ENCODE measurements around the gene NUDT4B.
"Not testable (repeated sequence)": the region's sequence is repeated elsewhere in the genome, so short reads cannot be mapped to it uniquely, and the experiment has no call there.

NUDT4B gene

GRCh38 chr1:148748563-148749334 is at the start of gene NUDT4B:
Gene NUDT4B (plus strand): TSS chr1:148748774. CDS start chr1:148748953, 179 bp downstream.
- not testable (repeated sequence) for H3K9me3 ChIP-seq (ENCODE audit: control insufficient read depth, insufficient read depth, low read length); H3K36me3 ChIP-seq (ENCODE audit: insufficient read depth, low read length); H3K9ac ChIP-seq (ENCODE audit: low read depth, low read length); H3K4me1 ChIP-seq (ENCODE audit: insufficient read depth, low read length)

GRCh38 chr1:148699357-148699756 is 49.2 kb upstream of the NUDT4B start:
- H3K9me3 ChIP-seq (ENCODE audit: control insufficient read depth, insufficient read depth, low read length); H3K9ac ChIP-seq (ENCODE audit: low read depth, low read length); H3K4me1 ChIP-seq (ENCODE audit: insufficient read depth, low read length); H3K36me3 ChIP-seq (ENCODE audit: insufficient read depth, low read length): not testable (repeated sequence)

GRCh38 chr1:148702242-148702641 is 46.3 kb upstream of the NUDT4B start:
- not testable (repeated sequence) for H3K36me3 ChIP-seq (ENCODE audit: insufficient read depth, low read length); H3K9me3 ChIP-seq (ENCODE audit: control insufficient read depth, insufficient read depth, low read length); H3K9ac ChIP-seq (ENCODE audit: low read depth, low read length); H3K4me1 ChIP-seq (ENCODE audit: insufficient read depth, low read length)

GRCh38 chr1:148703973-148704591 is 44.5 kb upstream of the NUDT4B start:
- H3K36me3 ChIP-seq (ENCODE audit: insufficient read depth, low read length); H3K4me1 ChIP-seq (ENCODE audit: insufficient read depth, low read length); H3K9me3 ChIP-seq (ENCODE audit: control insufficient read depth, insufficient read depth, low read length); H3K9ac ChIP-seq (ENCODE audit: low read depth, low read length): not testable (repeated sequence)

GRCh38 chr1:148705316-148705948 is 43.1 kb upstream of the NUDT4B start:
- not testable (repeated sequence) for H3K9ac ChIP-seq (ENCODE audit: low read depth, low read length); H3K4me1 ChIP-seq (ENCODE audit: insufficient read depth, low read length); H3K9me3 ChIP-seq (ENCODE audit: control insufficient read depth, insufficient read depth, low read length); H3K36me3 ChIP-seq (ENCODE audit: insufficient read depth, low read length)

- not testable (repeated sequence) for H3K9ac ChIP-seq (ENCODE audit: low read depth, low read length); H3K9me3 ChIP-seq (ENCODE audit: control insufficient read depth, insufficient read depth, low read length); H3K36me3 ChIP-seq (ENCODE audit: insufficient read depth, low read length); H3K4me1 ChIP-seq (ENCODE audit: insufficient read depth, low read length)
These were observed 39.7 kb upstream of the NUDT4B start for GRCh38 chr1:148708779-148709333.

GRCh38 chr1:148710772-148711523 is 37.6 kb upstream of the NUDT4B start:
- not testable (repeated sequence) for H3K4me1 ChIP-seq (ENCODE audit: insufficient read depth, low read length); H3K36me3 ChIP-seq (ENCODE audit: insufficient read depth, low read length); H3K9ac ChIP-seq (ENCODE audit: low read depth, low read length)

GRCh38 chr1:148712353-148712752 is 36.2 kb upstream of the NUDT4B start:
- not testable (repeated sequence) for H3K36me3 ChIP-seq (ENCODE audit: insufficient read depth, low read length); H3K9me3 ChIP-seq (ENCODE audit: control insufficient read depth, insufficient read depth, low read length); H3K9ac ChIP-seq (ENCODE audit: low read depth, low read length); H3K4me1 ChIP-seq (ENCODE audit: insufficient read depth, low read length)

More at GRCh38 chr1:148710772-148711523, 37.6 kb upstream of the NUDT4B start:
- H3K9me3 ChIP-seq (ENCODE audit: control insufficient read depth, insufficient read depth, low read length): not testable (repeated sequence)

- H3K4me1 ChIP-seq (ENCODE audit: insufficient read depth, low read length); H3K9me3 ChIP-seq (ENCODE audit: control insufficient read depth, insufficient read depth, low read length); H3K9ac ChIP-seq (ENCODE audit: low read depth, low read length); H3K36me3 ChIP-seq (ENCODE audit: insufficient read depth, low read length): not testable (repeated sequence)
These were observed 33.1 kb upstream of the NUDT4B start for GRCh38 chr1:148715518-148715917.

- not testable (repeated sequence) for H3K4me1 ChIP-seq (ENCODE audit: insufficient read depth, low read length); H3K9ac ChIP-seq (ENCODE audit: low read depth, low read length); H3K36me3 ChIP-seq (ENCODE audit: insufficient read depth, low read length); H3K9me3 ChIP-seq (ENCODE audit: control insufficient read depth, insufficient read depth, low read length)
These were observed 31.5 kb upstream of the NUDT4B start for GRCh38 chr1:148716966-148717520.

- H3K9ac ChIP-seq (ENCODE audit: low read depth, low read length); H3K4me1 ChIP-seq (ENCODE audit: insufficient read depth, low read length); H3K9me3 ChIP-seq (ENCODE audit: control insufficient read depth, insufficient read depth, low read length); H3K36me3 ChIP-seq (ENCODE audit: insufficient read depth, low read length): not testable (repeated sequence)
These were observed 27.7 kb upstream of the NUDT4B start for GRCh38 chr1:148720918-148721317.

GRCh38 chr1:148722758-148723157 is 25.8 kb upstream of the NUDT4B start:
- not testable (repeated sequence) for H3K36me3 ChIP-seq (ENCODE audit: insufficient read depth, low read length); H3K9ac ChIP-seq (ENCODE audit: low read depth, low read length); H3K4me1 ChIP-seq (ENCODE audit: insufficient read depth, low read length); H3K9me3 ChIP-seq (ENCODE audit: control insufficient read depth, insufficient read depth, low read length)

GRCh38 chr1:148723515-148723914 is 25.1 kb upstream of the NUDT4B start:
- not testable (repeated sequence) for H3K36me3 ChIP-seq (ENCODE audit: insufficient read depth, low read length); H3K9me3 ChIP-seq (ENCODE audit: control insufficient read depth, insufficient read depth, low read length); H3K9ac ChIP-seq (ENCODE audit: low read depth, low read length); H3K4me1 ChIP-seq (ENCODE audit: insufficient read depth, low read length)

- H3K36me3 ChIP-seq (ENCODE audit: insufficient read depth, low read length); H3K9ac ChIP-seq (ENCODE audit: low read depth, low read length); H3K9me3 ChIP-seq (ENCODE audit: control insufficient read depth, insufficient read depth, low read length); H3K4me1 ChIP-seq (ENCODE audit: insufficient read depth, low read length): not testable (repeated sequence)
These were observed 23.7 kb upstream of the NUDT4B start for GRCh38 chr1:148724872-148725271.
